OCI-LY7 (cell line): ENCODE data around the gene SEC14L2.

ENCODE experiments used
- EZH2phosphoT487 ChIP-seq: fragments of 200-600 bp; sonication (generic); IDR thresholded peaks from 2 replicates; pipeline ENCODE4 v1.6.1; 2018; ENCODE audit warnings: low read depth, borderline replicate concordance, mild to moderate bottlenecking, mixed run types, antibody characterized with exemption, low read length, moderate library complexity, mixed read lengths
- TF ChIP-seq, protein P1 (sequence below): fragments of 200-600 bp; sonication (generic); conservative IDR thresholded peaks from 2 replicates; pipeline ENCODE4 v1.5.1; 2014; ENCODE audit warnings: mild to moderate bottlenecking, antibody characterized with exemption, low read length, moderate library complexity, mixed read lengths

GRCh38 chr22:30433227-30433626, 36.4 kb downstream of the SEC14L2 start:
- TF ChIP-seq, protein P1, sequence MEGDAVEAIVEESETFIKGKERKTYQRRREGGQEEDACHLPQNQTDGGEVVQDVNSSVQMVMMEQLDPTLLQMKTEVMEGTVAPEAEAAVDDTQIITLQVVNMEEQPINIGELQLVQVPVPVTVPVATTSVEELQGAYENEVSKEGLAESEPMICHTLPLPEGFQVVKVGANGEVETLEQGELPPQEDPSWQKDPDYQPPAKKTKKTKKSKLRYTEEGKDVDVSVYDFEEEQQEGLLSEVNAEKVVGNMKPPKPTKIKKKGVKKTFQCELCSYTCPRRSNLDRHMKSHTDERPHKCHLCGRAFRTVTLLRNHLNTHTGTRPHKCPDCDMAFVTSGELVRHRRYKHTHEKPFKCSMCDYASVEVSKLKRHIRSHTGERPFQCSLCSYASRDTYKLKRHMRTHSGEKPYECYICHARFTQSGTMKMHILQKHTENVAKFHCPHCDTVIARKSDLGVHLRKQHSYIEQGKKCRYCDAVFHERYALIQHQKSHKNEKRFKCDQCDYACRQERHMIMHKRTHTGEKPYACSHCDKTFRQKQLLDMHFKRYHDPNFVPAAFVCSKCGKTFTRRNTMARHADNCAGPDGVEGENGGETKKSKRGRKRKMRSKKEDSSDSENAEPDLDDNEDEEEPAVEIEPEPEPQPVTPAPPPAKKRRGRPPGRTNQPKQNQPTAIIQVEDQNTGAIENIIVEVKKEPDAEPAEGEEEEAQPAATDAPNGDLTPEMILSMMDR, result no peak
- TF ChIP-seq EZH2phosphoT487, result no peak
